Left lung (tissue), 10 donors: ENCODE results near the gene GSTM5. TPM values are rescaled to one million over a fixed set of nuclear protein-coding genes. Genes with fewer than 3 reads are reported as not detected.

Experiments used
- ATAC-seq: fragments of 200-7000 bp; cut with Tn5 transposase; one replicate; pipeline ENCODE4 v1.9.1; 2020; ENCODE audit warnings: moderate library complexity
- DNase-seq, 4 donors: peaks; one replicate each; pipeline ENCODE4 v3.0.0-alpha.2; 2013 to 2020
- H3K27ac ChIP-seq, 2 donors: fragments of 200-600 bp; sonication (generic) in 1 of 2; one replicate each; pipeline versions ENCODE4 v1.5.0 to v1.8.0; 2020 to 2021
- H3K27me3 ChIP-seq, 2 donors: fragments of 200-600 bp; sonication (generic) in 1 of 2; one replicate each; pipeline versions ENCODE4 v1.5.0 to v1.8.0; 2020 to 2021
- H3K36me3 ChIP-seq, 2 donors: fragments of 200-600 bp; sonication (generic) in 1 of 2; one replicate each; pipeline versions ENCODE4 v1.5.0 to v1.8.0; 2020 to 2021
- H3K4me1 ChIP-seq, 2 donors: fragments of 200-600 bp; one replicate each; pipeline ENCODE4 v1.8.0; 2021
- H3K4me3 ChIP-seq, 2 donors: fragments of 200-600 bp; sonication (generic) in 1 of 2; one replicate each; pipeline versions ENCODE4 v1.5.0 to v1.8.0; 2020 to 2021; ENCODE audit warnings: mild to moderate bottlenecking in 1 of 2
- H3K9me3 ChIP-seq, 2 donors: fragments of 200-600 bp; sonication (generic) in 1 of 2; one replicate each; pipeline versions ENCODE4 v1.5.0 to v1.8.0; 2020 to 2021
- intact Hi-C, 2 donors: fragments of 100-400 bp; cut with DNase I; formaldehyde crosslinking; loops; one replicate each; pipeline versions ENCODE4 v1.11.2 to v1.14.2; 2022
- polyA plus RNA-seq, 6 donors: library from polyadenylated mRNA; unstranded; fragments of 120-200 nt; gene quantifications; one replicate each; pipeline ENCODE4 v1.2.1, GENCODE V29; 2013; ENCODE audit not compliant: insufficient read length in 6 of 6
- total RNA-seq, 2 donors: library from RNA; stranded (reverse); fragmentation: NEBNext Ultra II Directional; extraction: Animal tissue kit (Norgen Biotek cat#: 25700); gene quantifications; one replicate each; pipeline ENCODE4 v1.2.1, GENCODE V29; 2021
- TF ChIP-seq, protein P1 (sequence below), 2 donors: fragments of 200-600 bp; sonication (generic) in 1 of 2; IDR thresholded peaks; one replicate each; pipeline versions ENCODE4 v1.5.0 to v1.8.0; 2021; ENCODE audit warnings: antibody characterized with exemption in 2 of 2
- donor health status: DM: no; HTN: yes; CAD: no.
- donor health status: DM: no; HTN: no; CAD: no.

GSTM5 gene
- total and polyA plus RNA-seq, 8 donors: 8.4 to 91.2 (median 60.1) TPM

DNA sequence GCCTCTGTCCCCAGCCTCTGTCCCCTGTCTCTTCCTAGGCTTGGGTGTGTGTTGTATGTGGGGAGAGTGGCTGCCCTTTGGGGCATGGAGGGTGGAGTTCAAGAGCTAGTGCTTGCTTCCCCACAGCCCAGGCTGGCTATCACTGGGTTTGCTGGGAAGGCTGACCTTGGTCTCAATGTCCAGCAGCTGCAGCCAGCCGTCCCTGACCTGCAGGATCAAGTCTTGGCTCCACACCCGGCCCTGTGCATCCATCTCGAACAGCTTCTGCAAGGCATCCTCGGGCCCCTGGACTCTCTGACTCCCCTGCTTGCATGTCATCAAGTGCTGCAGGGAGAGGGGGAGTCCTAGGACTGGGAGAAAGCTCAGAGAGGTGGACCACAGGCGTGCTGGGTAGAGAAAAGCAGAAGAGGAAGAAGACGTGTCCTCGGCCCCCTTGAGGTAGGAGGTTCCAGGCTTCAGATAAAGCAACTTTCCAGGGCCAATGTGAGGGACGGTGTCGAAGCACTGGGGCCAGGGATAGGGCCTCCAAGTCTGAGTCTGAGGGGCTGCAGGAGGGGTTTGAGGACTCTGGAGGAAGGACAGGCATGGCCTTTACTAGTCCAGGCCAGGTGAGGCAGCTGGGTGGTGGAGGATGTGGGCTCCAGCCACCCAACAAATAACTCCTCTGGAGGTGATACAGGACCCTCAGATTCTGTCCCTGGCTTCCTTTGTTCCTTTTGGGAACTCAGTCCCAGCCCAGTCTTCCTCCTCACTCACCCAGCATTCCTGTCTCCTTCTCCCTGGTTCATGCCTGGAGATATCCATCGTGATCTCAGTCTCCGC lies 47.7 kb downstream of the GSTM5 start:
- H3K4me1 ChIP-seq: peaks cover 4 to 15% of the 10 kb centered on the region in 2 donors
- H3K27ac ChIP-seq: no peak overlapping the region
- no peaks in the 10 kb centered on the region for H3K27me3 ChIP-seq
- H3K9me3 ChIP-seq: no peaks in the 10 kb centered on the region
- intact Hi-C loops: no loop called here
- TF ChIP-seq, protein P1, sequence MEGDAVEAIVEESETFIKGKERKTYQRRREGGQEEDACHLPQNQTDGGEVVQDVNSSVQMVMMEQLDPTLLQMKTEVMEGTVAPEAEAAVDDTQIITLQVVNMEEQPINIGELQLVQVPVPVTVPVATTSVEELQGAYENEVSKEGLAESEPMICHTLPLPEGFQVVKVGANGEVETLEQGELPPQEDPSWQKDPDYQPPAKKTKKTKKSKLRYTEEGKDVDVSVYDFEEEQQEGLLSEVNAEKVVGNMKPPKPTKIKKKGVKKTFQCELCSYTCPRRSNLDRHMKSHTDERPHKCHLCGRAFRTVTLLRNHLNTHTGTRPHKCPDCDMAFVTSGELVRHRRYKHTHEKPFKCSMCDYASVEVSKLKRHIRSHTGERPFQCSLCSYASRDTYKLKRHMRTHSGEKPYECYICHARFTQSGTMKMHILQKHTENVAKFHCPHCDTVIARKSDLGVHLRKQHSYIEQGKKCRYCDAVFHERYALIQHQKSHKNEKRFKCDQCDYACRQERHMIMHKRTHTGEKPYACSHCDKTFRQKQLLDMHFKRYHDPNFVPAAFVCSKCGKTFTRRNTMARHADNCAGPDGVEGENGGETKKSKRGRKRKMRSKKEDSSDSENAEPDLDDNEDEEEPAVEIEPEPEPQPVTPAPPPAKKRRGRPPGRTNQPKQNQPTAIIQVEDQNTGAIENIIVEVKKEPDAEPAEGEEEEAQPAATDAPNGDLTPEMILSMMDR (IDR thresholded peaks at IDR 0.05): no peak
- ATAC-seq (no peak), DNase-seq (peak in 1 of 4 donors; percentile 57)
- H3K4me3 ChIP-seq: no peak overlapping the region
- no peaks in the 10 kb centered on the region for H3K36me3 ChIP-seq

DNA sequence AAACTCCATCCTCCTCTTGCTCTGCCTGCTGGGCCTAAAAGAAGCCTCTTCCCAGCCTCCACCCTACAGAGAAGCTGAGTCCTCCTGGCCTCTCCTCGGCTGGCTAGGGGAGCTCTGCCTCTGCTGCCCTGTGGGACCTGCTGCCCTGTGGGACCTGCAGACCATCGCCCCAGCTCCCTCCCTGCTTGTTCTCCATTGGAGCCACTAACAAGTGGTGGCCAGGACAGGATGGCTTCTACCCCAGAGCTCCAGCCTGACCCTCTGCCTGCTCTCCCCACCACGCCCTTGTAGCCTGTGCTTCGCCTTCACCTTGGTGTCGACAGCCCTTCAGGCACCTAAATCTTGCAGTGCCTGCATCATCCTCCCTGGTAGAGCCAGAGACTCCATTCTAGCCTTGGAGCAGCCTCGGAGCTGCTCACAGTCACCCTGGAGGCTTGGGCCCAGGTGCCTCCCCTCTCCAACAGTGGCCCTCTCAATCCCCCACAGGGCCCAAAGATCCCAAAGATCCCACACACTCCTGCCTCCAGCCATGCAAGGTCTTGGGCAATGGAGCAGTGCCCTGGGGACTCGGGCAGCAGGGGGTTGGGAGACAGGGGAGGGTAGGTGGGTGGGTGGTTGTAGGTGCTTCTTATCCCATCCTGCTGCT lies 48.7 kb downstream of the GSTM5 start:
- intact Hi-C loops: no loop called here

DNA sequence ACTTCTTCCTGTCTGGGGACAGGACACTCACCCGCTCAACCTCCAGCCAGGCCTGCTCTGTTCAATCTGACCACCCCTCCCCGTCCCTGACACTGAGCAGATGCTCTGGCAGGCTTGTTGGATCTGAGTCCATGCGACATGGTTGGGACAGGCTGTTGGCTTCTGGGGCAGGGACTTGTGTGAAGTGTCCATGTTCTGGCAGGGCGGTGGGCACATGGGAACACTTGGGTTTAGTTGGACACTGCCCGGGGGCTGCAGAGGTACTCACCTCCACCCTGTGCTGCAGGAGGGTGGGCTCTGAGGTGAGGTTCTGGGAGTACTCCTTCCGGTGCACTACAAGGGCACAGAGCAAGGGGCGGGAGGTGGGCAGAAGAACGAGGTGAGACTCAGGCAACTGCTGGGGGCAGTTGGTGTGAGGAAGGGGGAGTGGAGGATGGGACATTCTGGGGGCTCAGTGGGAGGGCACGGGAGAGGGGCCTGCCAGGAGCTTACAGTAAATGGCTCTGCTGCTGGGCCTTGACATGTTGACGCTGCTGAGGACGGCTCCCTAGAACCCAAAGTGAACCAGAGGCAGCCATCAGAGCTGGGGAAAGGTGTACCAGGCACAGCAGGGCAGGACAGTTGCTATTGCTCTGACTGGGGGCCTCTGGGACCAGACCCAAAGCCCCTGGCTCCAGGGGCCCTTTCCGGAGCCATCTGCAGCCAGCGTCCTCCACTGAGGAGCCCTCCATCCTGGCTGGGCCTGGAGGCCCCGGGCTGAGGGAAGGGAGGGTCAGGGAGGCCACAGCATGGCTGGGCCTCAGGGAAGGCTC lies 49.4 kb downstream of the GSTM5 start:
- no peaks in the 10 kb centered on the region for H3K36me3 ChIP-seq

More for the DNA sequence above, 48.7 kb downstream of the GSTM5 start:
- Histone ChIP-seq H3K9me3 (no peaks in the 10 kb centered on the region), H3K36me3 (no peaks in the 10 kb centered on the region), H3K4me3 (no peak overlapping the region), H3K4me1 (peaks cover 4 to 15% of the 10 kb centered on the region in 2 donors), H3K27me3 (no peaks in the 10 kb centered on the region), H3K27ac (no peak overlapping the region)
- ATAC-seq (no peak), DNase-seq (peak in 2 of 4 donors; percentile 28 to 34)
- TF ChIP-seq, protein P1 (IDR thresholded peaks at IDR 0.05): no peak

DNA sequence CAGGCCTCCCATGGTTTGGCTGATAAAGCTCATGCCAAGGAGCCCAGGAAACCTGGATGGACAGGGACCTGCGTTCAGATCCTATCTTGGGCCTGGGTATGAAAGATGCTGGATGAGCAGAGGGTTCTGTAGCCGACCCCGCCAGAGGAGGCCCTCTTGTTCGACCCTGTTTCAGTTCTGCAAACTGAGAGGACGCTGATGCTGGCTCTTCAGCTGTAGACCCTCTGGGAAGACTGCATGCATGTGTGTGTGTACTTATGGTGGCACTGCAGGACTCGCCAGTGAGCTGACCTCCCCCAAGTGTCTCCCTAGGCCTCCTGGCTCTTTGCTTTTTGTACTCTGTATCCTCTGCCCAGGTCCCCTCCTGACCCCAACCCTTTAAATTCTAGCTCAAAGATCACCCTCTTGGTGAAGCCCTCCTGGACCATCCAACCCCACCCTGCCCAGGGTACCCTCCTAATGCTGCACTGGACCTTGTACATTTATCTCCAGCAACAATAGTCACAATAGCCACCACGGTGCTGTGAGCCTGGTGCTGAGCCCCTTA lies 50.1 kb downstream of the GSTM5 start:
- Histone ChIP-seq H3K4me3 (no peak overlapping the region), H3K4me1 (peaks cover 4 to 15% of the 10 kb centered on the region in 2 donors), H3K9me3 (no peaks in the 10 kb centered on the region), H3K27ac (no peak overlapping the region), H3K36me3 (no peaks in the 10 kb centered on the region), H3K27me3 (no peaks in the 10 kb centered on the region)
- TF ChIP-seq, protein P1 (IDR thresholded peaks at IDR 0.05): no peak
- ATAC-seq (no peak), DNase-seq (no peak)
- intact Hi-C loops: no loop called here

More for the DNA sequence above, 49.4 kb downstream of the GSTM5 start:
- Histone ChIP-seq H3K27ac (no peak overlapping the region), H3K27me3 (no peaks in the 10 kb centered on the region), H3K4me3 (no peak overlapping the region), H3K4me1 (peaks cover 4 to 15% of the 10 kb centered on the region in 2 donors), H3K9me3 (no peaks in the 10 kb centered on the region)
- no peak for ATAC-seq
- peak in 3 of 4 donors; percentile 21 to 58 (median 27) for DNase-seq
- intact Hi-C loops: no loop called here
- TF ChIP-seq, protein P1 (IDR thresholded peaks at IDR 0.05): no peak
